OCI-LY7 (cell line): ENCODE measurements around the gene REST.

ENCODE experiments used
- CTCF ChIP-seq: fragments of 200-600 bp; sonication (generic); conservative IDR thresholded peaks from 2 replicates; pipeline ENCODE4 v1.5.1; 2014; ENCODE audit warnings: mild to moderate bottlenecking, antibody characterized with exemption, low read length, moderate library complexity, mixed read lengths
- EZH2phosphoT487 ChIP-seq: fragments of 200-600 bp; sonication (generic); IDR thresholded peaks from 2 replicates; pipeline ENCODE4 v1.6.1; 2018; ENCODE audit warnings: low read depth, borderline replicate concordance, mild to moderate bottlenecking, mixed run types, antibody characterized with exemption, low read length, moderate library complexity, mixed read lengths

DNA sequence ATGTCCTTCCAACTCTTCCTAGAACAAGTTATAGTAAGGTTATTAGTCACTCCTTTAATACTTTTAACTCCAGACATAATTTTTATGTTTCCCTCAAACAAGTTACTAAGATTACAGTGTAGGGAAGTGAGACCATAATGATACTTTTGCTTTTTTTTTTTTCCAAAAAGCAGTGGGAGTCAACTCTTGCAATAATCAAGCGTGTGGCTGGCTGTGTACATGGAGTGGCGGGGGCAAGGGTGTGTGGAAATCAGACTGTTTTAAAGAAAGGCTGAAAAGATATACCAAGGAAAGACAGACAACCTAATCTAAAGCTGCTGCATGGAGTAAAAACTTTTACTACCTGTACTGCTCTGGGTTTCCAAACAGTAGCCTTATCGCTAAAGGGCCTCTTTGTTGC is 65.6 kb downstream of the REST start:
- TF ChIP-seq CTCF (no peak), EZH2phosphoT487 (no peak)
